Fibroblast of lung (primary cell): ENCODE data around the gene MACROD2.

Experiments used
- CTCF ChIP-seq, 2 donors: IDR thresholded peaks in 1 of 2; conservative IDR thresholded peaks in 1 of 2; 1 replicate in 1 of 2; 2 replicates in 1 of 2; pipeline ENCODE4 v1.5.1; 2011 to 2012; ENCODE audit warnings: low read length in 2 of 2, control low read depth in 1 of 2, inconsistent platforms in 1 of 2, low read depth in 1 of 2, mild to moderate bottlenecking in 1 of 2
- EZH2 ChIP-seq: IDR thresholded peaks from 2 replicates; pipeline ENCODE4 v1.5.1; 2012; ENCODE audit warnings: low read length, control low read depth, mild to moderate bottlenecking; ENCODE audit errors: missing control alignments

- TF ChIP-seq EZH2, result no peak
- no peak for TF ChIP-seq CTCF (conservative IDR thresholded peaks at IDR 0.05 in 1 of 2, IDR thresholded peaks at IDR 0.05 in 1 of 2; ENCODE audit: low read depth in 1 of 2, low read length in 2 of 2)
These were observed 884.5 kb downstream of the MACROD2 start for GRCh38 chr20:14879839-14880238.
